ENCODE measurements around the gene PRKRIP1.

GRCh38 chr7:102413611-102414010 lies 17.4 kb downstream of the PRKRIP1 start:
- TF ChIP-seq, protein P1, sequence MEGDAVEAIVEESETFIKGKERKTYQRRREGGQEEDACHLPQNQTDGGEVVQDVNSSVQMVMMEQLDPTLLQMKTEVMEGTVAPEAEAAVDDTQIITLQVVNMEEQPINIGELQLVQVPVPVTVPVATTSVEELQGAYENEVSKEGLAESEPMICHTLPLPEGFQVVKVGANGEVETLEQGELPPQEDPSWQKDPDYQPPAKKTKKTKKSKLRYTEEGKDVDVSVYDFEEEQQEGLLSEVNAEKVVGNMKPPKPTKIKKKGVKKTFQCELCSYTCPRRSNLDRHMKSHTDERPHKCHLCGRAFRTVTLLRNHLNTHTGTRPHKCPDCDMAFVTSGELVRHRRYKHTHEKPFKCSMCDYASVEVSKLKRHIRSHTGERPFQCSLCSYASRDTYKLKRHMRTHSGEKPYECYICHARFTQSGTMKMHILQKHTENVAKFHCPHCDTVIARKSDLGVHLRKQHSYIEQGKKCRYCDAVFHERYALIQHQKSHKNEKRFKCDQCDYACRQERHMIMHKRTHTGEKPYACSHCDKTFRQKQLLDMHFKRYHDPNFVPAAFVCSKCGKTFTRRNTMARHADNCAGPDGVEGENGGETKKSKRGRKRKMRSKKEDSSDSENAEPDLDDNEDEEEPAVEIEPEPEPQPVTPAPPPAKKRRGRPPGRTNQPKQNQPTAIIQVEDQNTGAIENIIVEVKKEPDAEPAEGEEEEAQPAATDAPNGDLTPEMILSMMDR (IDR thresholded peaks at IDR 0.05), result no peak
- TF ChIP-seq POLR2A (IDR thresholded peaks at IDR 0.05), result no peak
